ENCODE results near the gene CCDC137.

Gene CCDC137

DNA sequence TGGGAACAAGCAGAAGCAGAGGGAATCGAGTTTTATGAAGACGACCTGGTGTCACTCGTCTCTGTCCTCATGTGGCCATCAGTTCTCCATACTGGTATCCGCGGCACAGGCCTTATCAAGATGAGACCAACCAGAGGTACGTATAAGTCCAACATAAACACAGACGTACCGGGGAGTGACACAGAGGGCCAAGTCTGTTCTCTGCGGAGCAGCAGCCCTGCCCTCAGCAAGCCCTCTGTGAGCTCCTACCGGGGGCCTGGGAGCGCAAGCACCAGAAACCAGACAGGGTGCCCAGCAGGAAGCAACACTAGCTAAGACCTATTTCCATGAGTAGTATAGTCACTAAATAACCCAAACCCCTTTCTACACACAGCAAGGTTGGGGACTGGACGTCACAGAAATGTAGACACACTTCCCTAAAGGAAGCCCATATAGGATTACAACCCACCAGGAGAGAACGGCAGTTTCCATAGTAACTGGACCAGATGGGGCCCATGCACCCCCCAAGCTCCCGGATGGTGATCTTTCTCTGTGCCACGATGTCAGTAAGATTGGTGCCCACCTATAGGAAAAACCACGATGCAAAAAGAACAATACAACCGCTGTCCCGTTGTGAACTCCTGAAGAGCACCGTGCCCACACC lies 16.1 kb downstream of the CCDC137 start:
- peak overlapping the region; percentile 88 for H3K4me3 ChIP-seq (ENCODE audit: low read depth, low read length)
- TF ChIP-seq, protein P1, sequence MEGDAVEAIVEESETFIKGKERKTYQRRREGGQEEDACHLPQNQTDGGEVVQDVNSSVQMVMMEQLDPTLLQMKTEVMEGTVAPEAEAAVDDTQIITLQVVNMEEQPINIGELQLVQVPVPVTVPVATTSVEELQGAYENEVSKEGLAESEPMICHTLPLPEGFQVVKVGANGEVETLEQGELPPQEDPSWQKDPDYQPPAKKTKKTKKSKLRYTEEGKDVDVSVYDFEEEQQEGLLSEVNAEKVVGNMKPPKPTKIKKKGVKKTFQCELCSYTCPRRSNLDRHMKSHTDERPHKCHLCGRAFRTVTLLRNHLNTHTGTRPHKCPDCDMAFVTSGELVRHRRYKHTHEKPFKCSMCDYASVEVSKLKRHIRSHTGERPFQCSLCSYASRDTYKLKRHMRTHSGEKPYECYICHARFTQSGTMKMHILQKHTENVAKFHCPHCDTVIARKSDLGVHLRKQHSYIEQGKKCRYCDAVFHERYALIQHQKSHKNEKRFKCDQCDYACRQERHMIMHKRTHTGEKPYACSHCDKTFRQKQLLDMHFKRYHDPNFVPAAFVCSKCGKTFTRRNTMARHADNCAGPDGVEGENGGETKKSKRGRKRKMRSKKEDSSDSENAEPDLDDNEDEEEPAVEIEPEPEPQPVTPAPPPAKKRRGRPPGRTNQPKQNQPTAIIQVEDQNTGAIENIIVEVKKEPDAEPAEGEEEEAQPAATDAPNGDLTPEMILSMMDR (IDR thresholded peaks at IDR 0.05; ENCODE audit: insufficient read depth, low read depth, low read length, missing control alignments): no peak
- DNase-seq (ENCODE audit: low read depth): no peak

DNA sequence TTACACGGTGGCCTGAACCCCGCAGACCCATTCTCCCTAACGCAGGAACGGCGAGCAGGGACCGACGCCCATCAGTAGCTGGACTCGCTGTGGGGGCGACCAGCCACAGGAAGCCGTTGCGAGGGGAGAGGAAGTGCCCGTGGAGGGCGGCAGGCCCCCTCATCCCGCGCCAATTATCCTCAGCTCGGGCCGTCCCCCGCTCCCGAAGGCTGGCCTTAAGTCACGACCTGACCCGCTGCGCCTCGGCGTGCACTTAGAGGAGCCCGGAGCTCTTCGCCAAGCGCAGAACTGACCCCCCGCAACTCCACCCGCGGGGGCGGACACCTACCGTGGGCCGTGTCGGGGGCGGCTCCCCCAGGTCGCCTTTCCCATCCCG lies 16.7 kb downstream of the CCDC137 start:
- TF ChIP-seq, protein P1 (IDR thresholded peaks at IDR 0.05; ENCODE audit: insufficient read depth, low read depth, low read length, missing control alignments): no peak
- no peak for DNase-seq (ENCODE audit: low read depth)
- H3K4me3 ChIP-seq (ENCODE audit: low read depth, low read length): peak overlapping the region; percentile 88

DNA sequence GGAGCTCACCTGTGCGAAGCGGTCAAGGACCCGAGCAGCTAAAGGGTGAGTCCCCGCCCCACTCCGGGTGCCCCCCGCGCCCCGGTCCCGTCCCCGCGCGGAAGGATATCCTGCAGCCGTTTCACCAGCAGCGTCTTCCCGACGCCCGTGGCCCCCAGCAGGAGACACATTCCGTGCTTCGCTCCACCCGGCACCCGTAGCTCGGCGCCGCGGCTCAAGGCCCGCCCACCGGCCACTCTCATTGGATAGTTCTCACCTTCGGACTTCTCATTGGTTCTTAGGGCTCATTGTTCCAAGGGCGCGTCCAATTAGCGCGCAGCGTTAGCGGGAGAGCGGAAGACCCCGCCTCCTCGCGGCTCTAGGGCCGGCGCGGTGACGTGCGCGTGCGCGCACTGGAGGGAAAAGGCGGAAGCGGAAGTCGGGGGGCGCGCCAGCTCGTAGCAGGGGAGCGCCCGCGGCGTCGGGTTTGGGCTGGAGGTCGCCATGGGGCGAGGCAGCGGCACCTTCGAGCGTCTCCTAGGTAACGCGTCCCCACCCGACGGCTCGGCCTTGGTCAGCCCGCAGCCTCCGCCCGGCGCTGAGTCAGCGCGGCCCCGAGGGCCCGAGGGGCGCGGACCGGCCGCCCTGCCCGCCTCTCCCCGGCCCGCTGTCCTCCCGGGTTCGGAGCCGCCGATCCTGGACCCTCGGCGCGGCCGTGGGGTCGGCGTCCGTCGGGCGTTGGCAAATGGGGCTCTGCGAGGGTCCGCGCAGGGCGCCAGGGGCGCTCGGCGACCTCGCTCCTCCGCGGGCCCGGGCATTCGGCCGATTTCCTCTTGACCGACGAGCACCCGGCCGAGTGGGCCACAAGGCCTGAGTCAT lies 17.3 kb downstream of the CCDC137 start, which contains the start of the genes ARL16 and HGS:
ARL16 (minus strand) TSS at position 214 of the 858 bp plus-strand sequence; CDS start at position 170, 44 bp downstream.
HGS (plus strand) TSS at position 428 of the 858 bp plus-strand sequence; CDS start at position 484, 56 bp downstream.
- DNase-seq (ENCODE audit: low read depth): peak; percentile 99
- TF ChIP-seq, protein P1 (IDR thresholded peaks at IDR 0.05; ENCODE audit: insufficient read depth, low read depth, low read length, missing control alignments): no peak
- peak within 1 kb of the TSS; percentile 94 for H3K4me3 ChIP-seq (ENCODE audit: low read depth, low read length)

DNA sequence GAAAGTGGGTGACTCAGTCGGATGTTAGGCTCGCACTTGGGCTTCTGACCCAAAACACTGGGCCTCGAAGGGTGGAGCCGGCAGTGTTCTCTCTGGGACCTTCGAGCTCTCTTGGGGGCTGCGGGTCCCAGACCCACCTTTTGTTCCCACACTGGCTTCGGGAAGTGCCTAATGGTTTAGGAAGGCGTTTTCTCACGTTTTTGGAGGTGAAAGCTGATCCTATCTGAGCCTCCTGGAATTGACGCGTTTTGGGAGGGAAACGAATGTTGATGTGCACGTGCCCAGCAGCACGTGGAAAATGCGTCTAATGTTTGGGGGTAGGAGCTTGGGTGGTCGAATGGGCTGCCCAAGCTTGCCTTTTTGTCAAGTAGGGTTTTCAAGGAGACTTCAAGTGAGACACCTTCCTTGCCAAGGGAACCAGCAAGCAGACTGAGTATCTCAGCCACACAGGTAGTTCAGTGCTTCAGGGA lies 17.9 kb downstream of the CCDC137 start:
- H3K4me3 ChIP-seq (ENCODE audit: low read depth, low read length): peak overlapping the region; percentile 94
- no peak for DNase-seq (ENCODE audit: low read depth)
- TF ChIP-seq, protein P1 (IDR thresholded peaks at IDR 0.05; ENCODE audit: insufficient read depth, low read depth, low read length, missing control alignments): no peak

DNA sequence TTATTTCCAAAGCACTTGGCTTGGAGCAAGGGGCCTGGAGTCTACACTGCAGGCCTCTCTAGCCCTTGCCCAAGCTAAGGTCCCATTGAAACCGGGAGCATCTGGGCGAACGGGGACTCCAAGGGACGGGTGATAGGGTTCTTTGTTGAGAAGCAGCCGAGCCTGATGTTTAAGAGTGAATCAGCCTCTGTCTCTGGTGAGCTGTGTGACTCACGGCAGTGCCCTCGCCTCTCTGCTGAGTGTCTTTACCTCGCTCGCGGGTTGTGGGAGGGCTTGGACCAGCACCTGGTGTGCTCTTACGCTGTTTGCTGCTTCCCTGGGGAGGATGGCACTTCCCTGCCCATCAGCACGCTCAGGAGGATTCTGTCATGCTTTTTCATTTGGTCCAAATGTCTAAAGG lies 18.6 kb downstream of the CCDC137 start:
- no peak for DNase-seq (ENCODE audit: low read depth)
- peak overlapping the region; percentile 94 for H3K4me3 ChIP-seq (ENCODE audit: low read depth, low read length)
- TF ChIP-seq, protein P1 (IDR thresholded peaks at IDR 0.05; ENCODE audit: insufficient read depth, low read depth, low read length, missing control alignments): no peak

DNA sequence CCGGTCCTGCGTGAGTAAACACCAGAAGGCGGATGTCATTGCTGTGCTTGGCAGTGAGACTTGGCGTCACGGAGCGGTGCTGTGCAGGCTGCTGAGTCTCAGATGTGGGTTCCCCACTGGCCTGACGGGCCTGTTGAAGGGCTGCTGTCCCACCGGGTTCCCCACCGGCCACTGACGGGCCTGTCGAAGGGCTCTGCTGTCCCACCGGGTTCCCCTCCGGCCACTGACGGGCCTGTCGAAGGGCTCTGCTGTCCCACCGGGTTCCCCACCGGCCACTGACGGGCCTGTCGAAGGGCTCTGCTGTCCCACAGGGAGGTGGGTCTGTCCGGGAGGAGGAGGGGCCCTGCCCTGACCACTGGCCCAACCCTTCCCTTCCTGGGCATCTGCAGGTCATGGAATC lies 20.1 kb downstream of the CCDC137 start:
- DNase-seq (ENCODE audit: low read depth): no peak
- H3K4me3 ChIP-seq (ENCODE audit: low read depth, low read length): no peak overlapping the region
- TF ChIP-seq, protein P1 (IDR thresholded peaks at IDR 0.05; ENCODE audit: insufficient read depth, low read depth, low read length, missing control alignments): no peak
